GM10248 (cell line): Measurements from ENCODE around the gene LARP1.
A peak's percentile ranks its signal among the peaks of the same experiment; 100 is the strongest.

Source experiments
- CTCF ChIA-PET: fragments of 300-600 bp; sonication (Branson Sonifier 250); formaldehyde crosslinking; extraction: SDS; loops from one replicate; lab custom pipeline; 2021; ENCODE audit warnings: antibody characterized with exemption; lab: Yijun Ruan, JAX
- POLR2A ChIA-PET: fragments of 350-650 bp; sonication (Branson Sonifier 250); formaldehyde crosslinking; extraction: SDS; loops from one replicate; lab custom pipeline; 2020; ENCODE audit warnings: antibody characterized with exemption; lab: Yijun Ruan, JAX
- DNase-seq: peaks from one replicate; pipeline ENCODE4 v3.0.0; 2012; ENCODE audit errors: extremely low spot score
- CTCF ChIP-seq: IDR thresholded peaks from 2 replicates; pipeline ENCODE4 v1.5.1; 2012; ENCODE audit warnings: mild to moderate bottlenecking, low read depth; ENCODE audit errors: extremely low read depth, missing control alignments, control extremely low read depth

LARP1 gene

GRCh38 chr5:154842689-154843530 lies 87.7 kb downstream of the LARP1 start:
- DNase-seq, result no peak
- TF ChIP-seq CTCF, result no peak
- ChIA-PET POLR2A (no interaction called here), CTCF (interaction anchor here (1.1 to 1.5 kb wide), 3 partner anchors 9 to 53 kb away, joined by 3 to 5 read pairs (median 3); no protein-coding TSS in a partner anchor)

- CTCF ChIA-PET, result interaction anchor here (1.4 kb wide), 1 partner anchor 10 kb away, joined by 4 read pairs; no protein-coding TSS in a partner anchor
- no peak for TF ChIP-seq CTCF
- POLR2A ChIA-PET, result no interaction called here
- DNase-seq, result no peak
These were observed 89.6 kb downstream of the LARP1 start for GRCh38 chr5:154844809-154845208.

- ChIA-PET CTCF (interaction anchor here (1.4 kb wide), 1 partner anchor 12 kb away, joined by 3 read pairs; no protein-coding TSS in a partner anchor), POLR2A (no interaction called here)
- no peak for DNase-seq
- no peak for TF ChIP-seq CTCF
These were observed 94.1 kb downstream of the LARP1 start for GRCh38 chr5:154849264-154849785.

- ChIA-PET CTCF (interaction anchor here (1.4 kb wide), 1 partner anchor 13 kb away, joined by 3 read pairs; no protein-coding TSS in a partner anchor), POLR2A (no interaction called here)
- TF ChIP-seq CTCF, result no peak
- DNase-seq, result no peak
These were observed 94.6 kb downstream of the LARP1 start for GRCh38 chr5:154849791-154850201.

- POLR2A ChIA-PET, result no interaction called here
- TF ChIP-seq CTCF, result no peak
- CTCF ChIA-PET, result interaction anchor here (1.0 to 1.5 kb wide), 3 partner anchors 10 to 13 kb away, joined by 3 to 5 read pairs (median 3); no protein-coding TSS in a partner anchor
- peak; percentile 48 for DNase-seq
These were observed 95.3 kb downstream of the LARP1 start, which contains the start of gene FAXDC2 for GRCh38 chr5:154850255-154851062. Gene FAXDC2, minus strand, starts transcription at chr5:154850603. Its CDS starts 12,425 bp downstream, at chr5:154838178.

DNA sequence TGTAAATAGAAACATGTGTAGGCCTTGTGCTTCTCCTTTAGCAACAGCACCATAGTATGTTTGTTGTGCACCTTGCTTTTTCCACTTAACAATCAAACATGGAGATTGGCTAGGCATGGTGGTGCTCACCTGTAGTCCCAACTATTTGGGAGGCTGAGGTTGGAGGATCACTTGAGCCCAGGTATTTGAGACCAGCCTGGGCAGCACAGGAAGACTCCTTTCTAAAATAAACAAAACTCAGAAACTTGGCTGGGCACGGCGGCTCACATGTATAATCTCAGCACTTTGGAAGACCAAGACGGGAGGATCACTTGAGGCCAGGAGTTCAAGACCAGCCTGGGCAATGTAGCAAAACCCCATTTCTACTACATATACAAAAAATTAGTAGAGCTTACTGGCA lies 96.2 kb downstream of the LARP1 start:
- POLR2A ChIA-PET, result no interaction called here
- no peak for DNase-seq
- no peak for TF ChIP-seq CTCF
- CTCF ChIA-PET, result interaction anchor here (1.0 to 1.5 kb wide), 2 partner anchors 9 to 11 kb away, joined by 3 to 5 read pairs; no protein-coding TSS in a partner anchor
